PFSK-1 (cell line): ENCODE results near the gene KDF1.

Experiments
- POLR2AphosphoS5 ChIP-seq: IDR thresholded peaks from 2 replicates; pipeline ENCODE4 v1.6.1; 2012; ENCODE audit warnings: low read depth, mild to moderate bottlenecking, control low read depth, low read length, moderate library complexity
- REST ChIP-seq, 2 experiments: IDR thresholded peaks; 2 replicates each; pipeline versions ENCODE4 v1.6.1 to v1.8.0; 2011 to 2012; ENCODE audit warnings: low read depth in 2 of 2, low read length in 2 of 2, control low read depth in 1 of 2, inconsistent platforms in 1 of 2, mild to moderate bottlenecking in 1 of 2, moderate library complexity in 1 of 2; ENCODE audit not compliant: insufficient read depth in 1 of 2
- SIN3A ChIP-seq: IDR thresholded peaks from 2 replicates; pipeline ENCODE4 v1.6.1; 2012; ENCODE audit warnings: mild to moderate bottlenecking, low read length, moderate library complexity, borderline replicate concordance; ENCODE audit not compliant: insufficient read depth
- TAF1 ChIP-seq: IDR thresholded peaks from 2 replicates; pipeline ENCODE4 v1.6.1; 2012; ENCODE audit warnings: low read length, control low read depth, borderline replicate concordance; ENCODE audit not compliant: insufficient read depth

- no peak for TF ChIP-seq TAF1
- TF ChIP-seq POLR2AphosphoS5 = no peak
- no peak for TF ChIP-seq REST (IDR thresholded peaks at IDR 0.05; ENCODE audit: insufficient read depth in 1 of 2, low read depth in 2 of 2, low read length in 2 of 2)
- no peak for TF ChIP-seq SIN3A
Observed at GRCh38 chr1:27009601-27010197, 49.4 kb upstream of the KDF1 start.
